ENCODE results near the gene PSMG2. TPM values are rescaled to one million over a fixed set of nuclear protein-coding genes. Genes with fewer than 3 reads are reported as not detected.

The PSMG2 gene
- polyA plus RNA-seq, 1 donor from 2014 or later = 87.2 TPM

- H3K79me2 ChIP-seq (replicated peaks; ENCODE audit: insufficient read depth, low read length) = no peaks in the 10 kb centered on the region
- no peak overlapping the region for H3K27ac ChIP-seq (ENCODE audit: low read length)
- no peak overlapping the region for H3K9ac ChIP-seq (ENCODE audit: low read length)
- H2AFZ ChIP-seq (ENCODE audit: low read depth, low read length) = no peak overlapping the region
- H3K9me2 ChIP-seq (ENCODE audit: insufficient read depth, low read length) = no peaks in the 10 kb centered on the region
- TF ChIP-seq EZH2 (IDR thresholded peaks at IDR 0.05; ENCODE audit: borderline replicate concordance, insufficient read depth, low read length, poor library complexity, severe bottlenecking) (no peak), MXI1 (conservative IDR thresholded peaks at IDR 0.05; ENCODE audit: poor library complexity, severe bottlenecking) (no peak), POLR2AphosphoS5 (IDR thresholded peaks at IDR 0.05) (no peak), RAD21 (conservative IDR thresholded peaks at IDR 0.05) (no peak), SMC3 (conservative IDR thresholded peaks at IDR 0.05; ENCODE audit: poor library complexity) (no peak), TAF1 (IDR thresholded peaks at IDR 0.05; ENCODE audit: low read depth) (no peak), CTCF (IDR thresholded peaks at IDR 0.05; ENCODE audit: poor library complexity, severe bottlenecking) (no peak), EP300 (conservative IDR thresholded peaks at IDR 0.05; ENCODE audit: poor library complexity, severe bottlenecking) (no peak)
- TF ChIP-seq, protein P1, sequence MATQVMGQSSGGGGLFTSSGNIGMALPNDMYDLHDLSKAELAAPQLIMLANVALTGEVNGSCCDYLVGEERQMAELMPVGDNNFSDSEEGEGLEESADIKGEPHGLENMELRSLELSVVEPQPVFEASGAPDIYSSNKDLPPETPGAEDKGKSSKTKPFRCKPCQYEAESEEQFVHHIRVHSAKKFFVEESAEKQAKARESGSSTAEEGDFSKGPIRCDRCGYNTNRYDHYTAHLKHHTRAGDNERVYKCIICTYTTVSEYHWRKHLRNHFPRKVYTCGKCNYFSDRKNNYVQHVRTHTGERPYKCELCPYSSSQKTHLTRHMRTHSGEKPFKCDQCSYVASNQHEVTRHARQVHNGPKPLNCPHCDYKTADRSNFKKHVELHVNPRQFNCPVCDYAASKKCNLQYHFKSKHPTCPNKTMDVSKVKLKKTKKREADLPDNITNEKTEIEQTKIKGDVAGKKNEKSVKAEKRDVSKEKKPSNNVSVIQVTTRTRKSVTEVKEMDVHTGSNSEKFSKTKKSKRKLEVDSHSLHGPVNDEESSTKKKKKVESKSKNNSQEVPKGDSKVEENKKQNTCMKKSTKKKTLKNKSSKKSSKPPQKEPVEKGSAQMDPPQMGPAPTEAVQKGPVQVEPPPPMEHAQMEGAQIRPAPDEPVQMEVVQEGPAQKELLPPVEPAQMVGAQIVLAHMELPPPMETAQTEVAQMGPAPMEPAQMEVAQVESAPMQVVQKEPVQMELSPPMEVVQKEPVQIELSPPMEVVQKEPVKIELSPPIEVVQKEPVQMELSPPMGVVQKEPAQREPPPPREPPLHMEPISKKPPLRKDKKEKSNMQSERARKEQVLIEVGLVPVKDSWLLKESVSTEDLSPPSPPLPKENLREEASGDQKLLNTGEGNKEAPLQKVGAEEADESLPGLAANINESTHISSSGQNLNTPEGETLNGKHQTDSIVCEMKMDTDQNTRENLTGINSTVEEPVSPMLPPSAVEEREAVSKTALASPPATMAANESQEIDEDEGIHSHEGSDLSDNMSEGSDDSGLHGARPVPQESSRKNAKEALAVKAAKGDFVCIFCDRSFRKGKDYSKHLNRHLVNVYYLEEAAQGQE (IDR thresholded peaks at IDR 0.05; ENCODE audit: borderline replicate concordance) = no peak
- H3K36me3 ChIP-seq (ENCODE audit: insufficient read depth, low read length) = no peaks in the 10 kb centered on the region
- H3K4me2 ChIP-seq (ENCODE audit: low read length) = no peak overlapping the region
- H3K27me3 ChIP-seq (ENCODE audit: insufficient read depth, low read depth, low read length) = no peaks in the 10 kb centered on the region
- H3F3A ChIP-seq (ENCODE audit: insufficient read depth, low read length, poor library complexity, severe bottlenecking) = no peaks in the 10 kb centered on the region
- no peaks in the 10 kb centered on the region for H3K9me3 ChIP-seq (ENCODE audit: low read length)
- no peaks in the 10 kb centered on the region for H4K20me1 ChIP-seq (ENCODE audit: insufficient read depth)
- H3K4me3 ChIP-seq (ENCODE audit: low read length) = no peak overlapping the region
Measured at GRCh38 chr18:12769644-12770440, 67.0 kb downstream of the PSMG2 start.

- no peak for TF ChIP-seq POLR2AphosphoS5 (IDR thresholded peaks at IDR 0.05)
- no peak for TF ChIP-seq CTCF (IDR thresholded peaks at IDR 0.05; ENCODE audit: poor library complexity, severe bottlenecking)
- TF ChIP-seq EP300 (conservative IDR thresholded peaks at IDR 0.05; ENCODE audit: poor library complexity, severe bottlenecking) = no peak
- no peak for TF ChIP-seq RAD21 (conservative IDR thresholded peaks at IDR 0.05)
- TF ChIP-seq EZH2 (IDR thresholded peaks at IDR 0.05; ENCODE audit: borderline replicate concordance, insufficient read depth, low read length, poor library complexity, severe bottlenecking) = no peak
- TF ChIP-seq TAF1 (IDR thresholded peaks at IDR 0.05; ENCODE audit: low read depth) = no peak
- TF ChIP-seq SMC3 (conservative IDR thresholded peaks at IDR 0.05; ENCODE audit: poor library complexity) = no peak
- TF ChIP-seq, protein P1 (IDR thresholded peaks at IDR 0.05; ENCODE audit: borderline replicate concordance) = no peak
- no peak for TF ChIP-seq MXI1 (conservative IDR thresholded peaks at IDR 0.05; ENCODE audit: poor library complexity, severe bottlenecking)
- Histone ChIP-seq H3K36me3 (ENCODE audit: insufficient read depth, low read length) (no peaks in the 10 kb centered on the region), H3K4me2 (ENCODE audit: low read length) (no peak overlapping the region), H2AFZ (ENCODE audit: low read depth, low read length) (no peak overlapping the region), H3K9me2 (ENCODE audit: insufficient read depth, low read length) (no peaks in the 10 kb centered on the region), H3K9ac (ENCODE audit: low read length) (no peak overlapping the region), H3K79me2 (replicated peaks; ENCODE audit: insufficient read depth, low read length) (no peaks in the 10 kb centered on the region), H4K20me1 (ENCODE audit: insufficient read depth) (no peaks in the 10 kb centered on the region), H3K4me3 (ENCODE audit: low read length) (no peak overlapping the region), H3F3A (ENCODE audit: insufficient read depth, low read length, poor library complexity, severe bottlenecking) (no peaks in the 10 kb centered on the region), H3K9me3 (ENCODE audit: low read length) (no peaks in the 10 kb centered on the region), H3K27me3 (ENCODE audit: insufficient read depth, low read depth, low read length) (no peaks in the 10 kb centered on the region), H3K27ac (ENCODE audit: low read length) (no peak overlapping the region)
Measured at GRCh38 chr18:12770469-12771219, 67.8 kb downstream of the PSMG2 start.

Data from neural cell (in vitro differentiated cells).